CD4-positive, alpha-beta memory T cell (primary cell): ENCODE results near the gene CACNA2D1. TPM values are rescaled to one million over a fixed set of nuclear protein-coding genes. Genes with fewer than 3 reads are reported as not detected.

ENCODE experiments used
- CTCF ChIA-PET: fragments of 350-600 bp; sonication (Branson Sonifier 250); formaldehyde crosslinking; loops from one replicate; lab custom pipeline; 2021; ENCODE audit warnings: inconsistent platforms; ENCODE audit not compliant: partially characterized antibody; lab: Charles Lee
- POLR2A ChIA-PET: fragments of 350-600 bp; sonication (Branson Sonifier 250); formaldehyde crosslinking; loops from one replicate; lab custom pipeline; 2021; ENCODE audit not compliant: partially characterized antibody; lab: Charles Lee
- DNase-seq, 5 donors: peaks; one replicate each; pipeline versions ENCODE4 v3.0.0 to v3.0.0-alpha.2; 2020 to 2022; ENCODE audit warnings: mixed read lengths in 1 of 5
- H3K27ac ChIP-seq: one replicate; pipeline ENCODE4 v1.7.0; 2013; ENCODE audit warnings: low read depth, low read length
- H3K27me3 ChIP-seq: 2 replicates; pipeline ENCODE4 v1.7.0; 2013; ENCODE audit warnings: mild to moderate bottlenecking, low read length, moderate library complexity; ENCODE audit not compliant: insufficient read depth
- H3K36me3 ChIP-seq: 2 replicates; pipeline ENCODE4 v1.7.0; 2013; ENCODE audit warnings: mild to moderate bottlenecking, low read length, moderate library complexity; ENCODE audit not compliant: insufficient read depth
- H3K4me1 ChIP-seq: 2 replicates; pipeline ENCODE4 v1.7.0; 2013; ENCODE audit warnings: mild to moderate bottlenecking, low read length, moderate library complexity; ENCODE audit not compliant: insufficient read depth
- H3K4me3 ChIP-seq, 2 donors: one replicate each; pipeline ENCODE4 v1.7.0; 2013; ENCODE audit warnings: low read length in 2 of 2, mild to moderate bottlenecking in 1 of 2
- H3K9me3 ChIP-seq, 2 donors: one replicate each; pipeline ENCODE4 v1.7.0; 2013; ENCODE audit warnings: low read length in 2 of 2, control low read depth in 1 of 2; ENCODE audit not compliant: control insufficient read depth in 1 of 2
- H3K27ac Mint-ChIP-seq, 7 donors: one replicate each; pipeline ENCODE4 v1.8.0; 2020 to 2021; ENCODE audit warnings: mixed read lengths in 7 of 7, mild to moderate bottlenecking in 6 of 7, inconsistent platforms in 3 of 7, moderate library complexity in 3 of 7
- H3K27me3 Mint-ChIP-seq, 2 donors: one replicate each; pipeline ENCODE4 v1.8.0; 2020 to 2021; ENCODE audit warnings: mixed read lengths in 2 of 2
- H3K36me3 Mint-ChIP-seq, 2 donors: one replicate each; pipeline ENCODE4 v1.8.0; 2020 to 2021; ENCODE audit warnings: mixed read lengths in 2 of 2, inconsistent platforms in 1 of 2, mild to moderate bottlenecking in 1 of 2
- H3K4me1 Mint-ChIP-seq, 4 donors: one replicate each; pipeline ENCODE4 v1.8.0; 2020 to 2021; ENCODE audit warnings: mixed read lengths in 4 of 4, mild to moderate bottlenecking in 1 of 4
- H3K4me3 Mint-ChIP-seq, 8 donors: one replicate each; pipeline ENCODE4 v1.8.0; 2020 to 2021; ENCODE audit warnings: mixed read lengths in 8 of 8, mild to moderate bottlenecking in 7 of 8, moderate library complexity in 6 of 8, inconsistent platforms in 3 of 8
- H3K9me3 Mint-ChIP-seq, 8 donors: one replicate each; pipeline ENCODE4 v1.8.0; 2020 to 2021; ENCODE audit warnings: mixed read lengths in 8 of 8, mild to moderate bottlenecking in 5 of 8, inconsistent platforms in 3 of 8, moderate library complexity in 1 of 8
- intact Hi-C: fragments of 100-400 bp; cut with micrococcal nuclease; formaldehyde crosslinking; loops from one replicate; pipeline ENCODE4 v1.15.1; 2023
- polyA plus RNA-seq, 2 donors: library from polyadenylated mRNA; unstranded; fragments of 300-500 nt; fragmentation: Illumina TruSeq; gene quantifications; one replicate each; pipeline ENCODE4 v1.2.3, GENCODE V29; 2021
- total RNA-seq, 2 experiments: library from RNA; stranded (reverse); gene quantifications; one replicate each; pipeline ENCODE4 v1.2.3, GENCODE V29; 2021

Gene CACNA2D1
- total and polyA plus RNA-seq, 4 experiments from 2014 or later: not detected

DNA sequence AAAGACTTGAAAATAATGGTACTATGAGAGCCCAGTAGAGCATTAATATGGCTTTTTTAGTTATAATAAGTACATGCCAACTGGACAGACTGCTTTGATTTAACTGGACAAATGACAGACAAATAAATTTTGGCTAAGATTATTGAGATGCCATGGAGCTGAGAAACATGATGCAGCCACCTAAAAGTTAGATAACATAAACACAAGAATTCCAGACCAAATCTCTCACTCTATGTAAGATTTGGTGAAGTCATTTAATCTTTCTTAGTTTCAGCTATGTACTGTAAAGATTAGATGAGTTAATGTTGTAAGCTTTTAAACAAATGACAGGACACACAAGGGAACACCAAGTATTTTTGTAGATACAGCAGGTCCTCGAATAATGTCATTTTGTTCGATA, 118.2 kb downstream of the CACNA2D1 start:
- CTCF ChIA-PET: no interaction called here
- Histone ChIP-seq H3K4me3 (no peak overlapping the region), H3K4me1 (no peaks in the 10 kb centered on the region), H3K36me3 (no peaks in the 10 kb centered on the region), H3K27ac (no peak overlapping the region), H3K9me3 (no peaks in the 10 kb centered on the region), H3K27me3 (no peaks in the 10 kb centered on the region)
- Mint-ChIP-seq H3K27ac (no peak overlapping the region), H3K27me3 (no peaks in the 10 kb centered on the region), H3K36me3 (no peaks in the 10 kb centered on the region), H3K4me1 (no peaks in the 10 kb centered on the region), H3K9me3 (peaks cover 0 to 9% (median 6%) of the 10 kb centered on the region in 8 donors), H3K4me3 (no peak overlapping the region)
- POLR2A ChIA-PET: no interaction called here
- DNase-seq: no peak
- intact Hi-C loops: no loop called here

DNA sequence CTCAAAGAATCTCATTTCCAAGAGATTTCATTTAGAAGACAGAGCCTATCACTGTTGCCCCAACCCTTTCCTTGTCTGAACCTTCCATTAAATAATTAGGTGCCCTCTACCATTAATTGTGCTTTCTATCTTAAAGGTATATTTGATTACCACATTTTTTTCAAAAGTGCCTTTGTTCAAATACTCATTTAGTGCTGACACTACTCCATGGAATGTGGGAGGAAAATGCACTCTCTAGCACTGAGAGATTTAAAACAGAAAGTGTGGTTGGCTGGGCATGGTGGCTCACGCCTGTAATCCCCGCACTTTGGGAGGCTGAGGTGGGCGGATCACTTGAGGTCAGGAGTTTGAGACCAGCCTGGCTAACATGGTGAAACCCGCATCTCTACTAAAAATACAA, 119.8 kb downstream of the CACNA2D1 start:
- Histone ChIP-seq H3K9me3 (no peaks in the 10 kb centered on the region), H3K27ac (no peak overlapping the region), H3K36me3 (no peaks in the 10 kb centered on the region), H3K4me1 (no peaks in the 10 kb centered on the region), H3K4me3 (no peak overlapping the region), H3K27me3 (no peaks in the 10 kb centered on the region)
- no peak for DNase-seq
- intact Hi-C loops: no loop called here
- no peaks in the 10 kb centered on the region for H3K27me3 Mint-ChIP-seq
- no peaks in the 10 kb centered on the region for H3K36me3 Mint-ChIP-seq
- no peak overlapping the region for H3K4me3 Mint-ChIP-seq
- CTCF ChIA-PET: no interaction called here
- no peak overlapping the region for H3K27ac Mint-ChIP-seq
- peaks cover 0 to 12% (median 6%) of the 10 kb centered on the region in 8 donors for H3K9me3 Mint-ChIP-seq
- POLR2A ChIA-PET: no interaction called here
- no peaks in the 10 kb centered on the region for H3K4me1 Mint-ChIP-seq

DNA sequence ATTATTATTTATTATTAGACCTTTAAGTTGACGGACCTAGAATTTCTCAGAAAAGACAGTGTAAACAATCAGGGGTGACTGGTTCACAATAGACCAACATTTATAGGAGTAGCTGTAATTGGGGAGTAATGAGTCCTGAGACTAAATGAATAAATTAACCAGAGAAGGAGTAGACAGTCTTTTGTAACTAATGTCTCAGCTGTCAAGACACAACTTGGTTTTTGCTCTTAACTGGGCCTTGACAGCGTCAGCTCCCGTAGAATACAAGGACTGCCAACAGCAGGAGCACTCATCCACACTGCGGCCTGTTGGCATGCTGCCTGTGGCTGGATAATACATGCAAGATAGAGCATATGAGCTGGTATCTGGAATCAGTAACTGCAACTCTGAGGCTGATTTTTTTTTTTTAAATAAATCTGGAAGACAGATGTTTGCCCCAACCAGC, 123.9 kb downstream of the CACNA2D1 start:
- Mint-ChIP-seq H3K9me3 (peaks cover 2 to 14% (median 6%) of the 10 kb centered on the region in 8 donors), H3K4me1 (no peaks in the 10 kb centered on the region), H3K27ac (no peak overlapping the region), H3K36me3 (no peaks in the 10 kb centered on the region), H3K27me3 (no peaks in the 10 kb centered on the region), H3K4me3 (no peak overlapping the region)
- ChIA-PET POLR2A (no interaction called here), CTCF (no interaction called here)
- Histone ChIP-seq H3K36me3 (no peaks in the 10 kb centered on the region), H3K27ac (no peak overlapping the region), H3K4me1 (no peaks in the 10 kb centered on the region), H3K27me3 (no peaks in the 10 kb centered on the region), H3K4me3 (no peak overlapping the region), H3K9me3 (no peaks in the 10 kb centered on the region)
- intact Hi-C loops: no loop called here
- DNase-seq: no peak

DNA sequence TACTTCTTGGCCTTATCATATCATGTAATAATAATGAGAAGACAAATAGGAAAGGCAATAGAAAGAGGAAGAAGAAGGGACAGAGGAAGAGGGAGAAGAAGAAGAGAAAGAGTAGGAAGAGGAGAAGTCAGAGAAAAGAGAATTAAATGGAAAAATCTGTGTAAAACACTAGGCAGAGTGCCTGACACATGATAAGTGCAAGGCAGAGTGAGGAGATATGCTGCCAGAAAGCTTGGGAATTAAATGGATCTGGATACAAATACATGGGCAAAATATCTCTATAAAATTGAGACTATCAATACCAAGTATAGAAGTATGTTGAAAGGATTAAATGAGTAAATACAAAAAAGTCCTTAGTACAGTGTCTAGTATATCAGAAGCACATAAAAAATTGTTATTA, 124.8 kb downstream of the CACNA2D1 start:
- no peak for DNase-seq
- no peak overlapping the region for H3K27ac ChIP-seq
- no peaks in the 10 kb centered on the region for H3K27me3 ChIP-seq
- ChIA-PET POLR2A (no interaction called here), CTCF (no interaction called here)
- H3K4me3 ChIP-seq: no peak overlapping the region
- Mint-ChIP-seq H3K27ac (no peak overlapping the region), H3K4me3 (no peak overlapping the region), H3K4me1 (no peaks in the 10 kb centered on the region), H3K9me3 (peaks cover 2 to 16% (median 6%) of the 10 kb centered on the region in 8 donors), H3K27me3 (no peaks in the 10 kb centered on the region), H3K36me3 (no peaks in the 10 kb centered on the region)
- H3K36me3 ChIP-seq: no peaks in the 10 kb centered on the region
- intact Hi-C loops: no loop called here
- H3K9me3 ChIP-seq: no peaks in the 10 kb centered on the region
- H3K4me1 ChIP-seq: no peaks in the 10 kb centered on the region

DNA sequence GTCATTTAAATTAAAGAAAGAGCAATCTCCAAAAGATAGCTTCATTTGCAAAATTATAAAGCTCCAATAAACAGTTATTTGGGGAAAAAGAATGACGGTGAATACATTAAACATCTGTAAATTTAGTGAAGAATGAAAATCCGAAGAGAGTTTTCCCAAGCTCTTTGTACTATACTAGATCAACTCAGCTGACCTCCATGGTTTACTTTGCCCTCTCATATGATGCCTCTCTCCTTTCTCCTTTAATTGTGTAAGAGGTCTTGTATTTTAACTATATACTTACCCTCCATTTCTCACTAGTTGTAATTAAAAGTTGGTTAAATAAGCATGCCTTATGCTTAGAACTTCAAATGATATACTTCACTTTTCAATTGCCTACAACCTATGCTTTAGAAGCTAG, 125.8 kb downstream of the CACNA2D1 start:
- no peak overlapping the region for H3K4me3 Mint-ChIP-seq

DNA sequence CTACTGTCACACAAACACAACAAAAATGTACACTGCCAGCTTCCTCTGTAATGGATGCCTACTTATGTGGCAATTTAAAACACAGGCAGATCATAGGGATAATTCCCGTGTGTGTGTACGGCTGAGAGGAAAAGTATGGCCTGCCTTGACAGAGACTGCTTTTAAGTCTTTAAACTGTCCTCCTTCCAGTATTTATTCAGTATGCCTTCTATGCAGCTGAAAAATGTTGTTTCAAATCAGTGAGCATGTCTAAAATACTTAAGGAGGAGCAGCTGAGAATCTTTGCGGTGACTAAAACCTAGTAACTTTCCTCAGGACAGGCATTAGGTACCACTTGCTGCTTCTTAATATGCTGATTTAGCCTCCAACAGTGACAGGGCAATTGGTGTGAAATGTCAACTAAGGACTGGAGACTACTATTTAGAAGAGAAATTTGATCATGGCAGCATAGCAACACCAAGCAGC, 126.3 kb downstream of the CACNA2D1 start:
- no peaks in the 10 kb centered on the region for H3K4me1 ChIP-seq
- H3K36me3 ChIP-seq: no peaks in the 10 kb centered on the region
- H3K4me1 Mint-ChIP-seq: no peaks in the 10 kb centered on the region
- no peaks in the 10 kb centered on the region for H3K27me3 ChIP-seq
- no peaks in the 10 kb centered on the region for H3K9me3 ChIP-seq
- ChIA-PET CTCF (no interaction called here), POLR2A (no interaction called here)
- H3K27ac ChIP-seq: no peak overlapping the region
- H3K36me3 Mint-ChIP-seq: no peaks in the 10 kb centered on the region
- intact Hi-C loops: no loop called here
- H3K9me3 Mint-ChIP-seq: peaks cover 0 to 15% (median 8%) of the 10 kb centered on the region in 8 donors
- no peak for DNase-seq
- no peaks in the 10 kb centered on the region for H3K27me3 Mint-ChIP-seq
- H3K4me3 ChIP-seq: no peak overlapping the region
- H3K27ac Mint-ChIP-seq: no peak overlapping the region
- H3K4me3 Mint-ChIP-seq: no peak overlapping the region

More for the DNA sequence above, 125.8 kb downstream of the CACNA2D1 start:
- H3K36me3 Mint-ChIP-seq: no peaks in the 10 kb centered on the region
- no peaks in the 10 kb centered on the region for H3K4me1 Mint-ChIP-seq
- Histone ChIP-seq H3K36me3 (no peaks in the 10 kb centered on the region), H3K4me3 (no peak overlapping the region), H3K27ac (no peak overlapping the region), H3K27me3 (no peaks in the 10 kb centered on the region), H3K4me1 (no peaks in the 10 kb centered on the region), H3K9me3 (no peaks in the 10 kb centered on the region)
- peaks cover 2 to 17% (median 7%) of the 10 kb centered on the region in 8 donors for H3K9me3 Mint-ChIP-seq
- ChIA-PET CTCF (no interaction called here), POLR2A (no interaction called here)
- no peak overlapping the region for H3K27ac Mint-ChIP-seq
- DNase-seq: no peak
- no peaks in the 10 kb centered on the region for H3K27me3 Mint-ChIP-seq
- intact Hi-C loops: no loop called here

DNA sequence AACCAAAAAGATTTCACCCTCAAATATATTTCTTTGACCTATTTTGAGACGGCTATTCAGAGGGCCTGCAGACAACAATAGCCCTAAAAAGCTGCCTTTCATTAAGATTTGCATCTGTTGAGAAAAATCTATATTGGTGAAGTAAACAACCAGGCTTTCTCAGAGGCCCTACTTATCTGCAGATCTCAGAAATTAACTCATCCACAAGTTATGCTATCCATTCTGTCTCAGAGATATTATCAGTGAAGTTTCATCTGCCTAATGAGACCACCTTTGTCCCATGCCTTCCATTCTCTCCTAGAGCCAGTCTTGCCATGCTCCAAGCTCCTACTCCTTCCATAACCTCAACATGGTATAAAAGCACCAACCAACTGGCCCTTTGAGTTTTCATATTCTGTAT, 130.3 kb downstream of the CACNA2D1 start:
- H3K27ac Mint-ChIP-seq: no peak overlapping the region
- intact Hi-C loops: no loop called here

DNA sequence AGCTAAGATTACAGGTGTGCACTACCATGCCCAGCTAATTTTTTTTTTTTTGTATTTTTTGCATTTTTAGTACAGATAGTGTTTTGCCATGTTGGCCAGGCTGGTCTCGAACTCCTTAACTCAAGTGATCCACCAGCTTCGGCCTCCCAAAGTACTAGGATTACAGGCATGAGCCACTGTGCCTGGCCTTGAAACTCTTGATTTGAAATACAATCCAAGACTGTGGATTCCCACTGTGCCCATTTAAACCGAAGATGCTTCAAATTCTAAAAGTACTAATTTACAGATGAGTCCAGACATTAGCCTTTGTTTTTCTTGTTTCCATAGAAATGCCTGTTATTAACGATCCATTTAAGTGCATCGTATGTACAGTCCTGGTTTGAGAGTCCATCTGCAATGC, 130.9 kb downstream of the CACNA2D1 start:
- H3K36me3 ChIP-seq: no peaks in the 10 kb centered on the region
- H3K27me3 Mint-ChIP-seq: no peaks in the 10 kb centered on the region
- DNase-seq: no peak
- H3K4me1 ChIP-seq: no peaks in the 10 kb centered on the region
- no peak overlapping the region for H3K4me3 Mint-ChIP-seq
- no peak overlapping the region for H3K27ac Mint-ChIP-seq
- no peaks in the 10 kb centered on the region for H3K4me1 Mint-ChIP-seq
- intact Hi-C loops: no loop called here
- CTCF ChIA-PET: no interaction called here
- POLR2A ChIA-PET: no interaction called here
- H3K27ac ChIP-seq: no peak overlapping the region
- no peaks in the 10 kb centered on the region for H3K27me3 ChIP-seq
- H3K4me3 ChIP-seq: no peak overlapping the region
- no peaks in the 10 kb centered on the region for H3K9me3 ChIP-seq
- H3K36me3 Mint-ChIP-seq: no peaks in the 10 kb centered on the region
- peaks cover 0 to 25% (median 11%) of the 10 kb centered on the region in 8 donors for H3K9me3 Mint-ChIP-seq

More for the DNA sequence above, 130.3 kb downstream of the CACNA2D1 start:
- Mint-ChIP-seq H3K4me1 (no peaks in the 10 kb centered on the region), H3K4me3 (no peak overlapping the region), H3K27me3 (no peaks in the 10 kb centered on the region), H3K9me3 (peaks cover 0 to 21% (median 9%) of the 10 kb centered on the region in 8 donors), H3K36me3 (no peaks in the 10 kb centered on the region)
- Histone ChIP-seq H3K36me3 (no peaks in the 10 kb centered on the region), H3K27me3 (no peaks in the 10 kb centered on the region), H3K4me3 (no peak overlapping the region), H3K4me1 (no peaks in the 10 kb centered on the region), H3K9me3 (no peaks in the 10 kb centered on the region), H3K27ac (no peak overlapping the region)
- CTCF ChIA-PET: no interaction called here
- POLR2A ChIA-PET: no interaction called here
- DNase-seq: no peak
